Central memory CD8-positive, alpha-beta T cell (primary cell): ENCODE measurements around the gene TK1.

Source experiments
- ATAC-seq: fragments of 150-1000 bp; cut with Tn5 transposase; replicated peaks from 2 replicates; pipeline ENCODE4 v1.10.0; 2022; ENCODE audit warnings: mild to moderate bottlenecking, moderate FRiP score, moderate number of reproducible peaks; ENCODE audit not compliant: poor library complexity, severe bottlenecking; ENCODE audit errors: extremely low read depth
- DNase-seq, 2 donors: peaks; one replicate each; pipeline ENCODE4 v3.0.0; 2021; ENCODE audit warnings: low spot score in 2 of 2
- H3K27ac Mint-ChIP-seq: one replicate; pipeline ENCODE4 v1.8.0; 2022; ENCODE audit warnings: low read depth, mild to moderate bottlenecking, moderate library complexity, mixed read lengths
- H3K27me3 Mint-ChIP-seq: one replicate; pipeline ENCODE4 v1.8.0; 2022; ENCODE audit warnings: mixed read lengths
- H3K36me3 Mint-ChIP-seq: one replicate; pipeline ENCODE4 v1.8.0; 2022; ENCODE audit warnings: mild to moderate bottlenecking, moderate library complexity, mixed read lengths; ENCODE audit not compliant: insufficient read depth
- H3K4me1 Mint-ChIP-seq: one replicate; pipeline ENCODE4 v1.8.0; 2022; ENCODE audit warnings: mixed read lengths
- H3K4me3 Mint-ChIP-seq: one replicate; pipeline ENCODE4 v1.8.0; 2022; ENCODE audit warnings: mild to moderate bottlenecking, moderate library complexity, mixed read lengths
- H3K9me3 Mint-ChIP-seq: one replicate; pipeline ENCODE4 v1.8.0; 2022; ENCODE audit warnings: mixed read lengths

TK1 gene

DNA sequence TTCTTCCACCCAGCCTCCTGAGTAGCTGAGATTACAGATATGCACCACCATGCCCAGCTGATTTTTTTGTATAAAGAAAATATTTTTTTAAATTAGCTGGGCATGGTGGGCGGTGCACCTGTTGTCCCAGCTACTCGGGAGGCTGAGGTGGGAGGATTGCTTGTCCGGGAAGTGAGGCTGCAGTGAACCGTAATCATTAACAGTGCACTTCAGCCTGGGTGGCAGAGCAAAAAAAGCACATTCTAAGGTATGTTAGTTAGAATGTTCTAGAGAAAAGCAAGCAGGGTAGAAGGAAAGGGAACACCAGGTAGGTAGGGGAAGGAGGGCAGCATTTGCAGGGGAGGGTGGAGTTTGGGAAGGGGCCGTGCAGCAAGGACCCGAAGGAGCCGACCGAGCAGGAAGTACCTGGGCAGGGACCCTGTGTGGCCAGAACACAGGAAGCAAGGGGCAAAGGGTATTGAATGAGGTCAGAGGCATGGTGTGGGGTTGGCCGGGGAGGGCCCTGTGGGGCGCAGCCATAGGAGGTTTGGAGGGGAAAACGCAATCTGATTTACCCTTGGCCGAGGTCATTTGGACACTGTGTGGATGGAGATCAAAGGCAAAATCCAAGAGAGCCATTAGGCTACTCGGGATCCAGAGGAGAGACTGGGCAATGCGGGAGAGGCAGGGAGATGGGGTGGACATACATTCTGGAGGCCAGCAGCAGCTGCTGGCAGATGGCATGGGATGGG lies 38.4 kb downstream of the TK1 start:
- H3K4me3 Mint-ChIP-seq, result no peak overlapping the region
- peaks cover under 1% of the 10 kb centered on the region for H3K36me3 Mint-ChIP-seq
- DNase-seq (no peak), ATAC-seq (no peak)
- no peak overlapping the region for H3K27ac Mint-ChIP-seq
- peaks cover 6% of the 10 kb centered on the region for H3K4me1 Mint-ChIP-seq
- H3K27me3 Mint-ChIP-seq, result no peaks in the 10 kb centered on the region
- no peaks in the 10 kb centered on the region for H3K9me3 Mint-ChIP-seq

DNA sequence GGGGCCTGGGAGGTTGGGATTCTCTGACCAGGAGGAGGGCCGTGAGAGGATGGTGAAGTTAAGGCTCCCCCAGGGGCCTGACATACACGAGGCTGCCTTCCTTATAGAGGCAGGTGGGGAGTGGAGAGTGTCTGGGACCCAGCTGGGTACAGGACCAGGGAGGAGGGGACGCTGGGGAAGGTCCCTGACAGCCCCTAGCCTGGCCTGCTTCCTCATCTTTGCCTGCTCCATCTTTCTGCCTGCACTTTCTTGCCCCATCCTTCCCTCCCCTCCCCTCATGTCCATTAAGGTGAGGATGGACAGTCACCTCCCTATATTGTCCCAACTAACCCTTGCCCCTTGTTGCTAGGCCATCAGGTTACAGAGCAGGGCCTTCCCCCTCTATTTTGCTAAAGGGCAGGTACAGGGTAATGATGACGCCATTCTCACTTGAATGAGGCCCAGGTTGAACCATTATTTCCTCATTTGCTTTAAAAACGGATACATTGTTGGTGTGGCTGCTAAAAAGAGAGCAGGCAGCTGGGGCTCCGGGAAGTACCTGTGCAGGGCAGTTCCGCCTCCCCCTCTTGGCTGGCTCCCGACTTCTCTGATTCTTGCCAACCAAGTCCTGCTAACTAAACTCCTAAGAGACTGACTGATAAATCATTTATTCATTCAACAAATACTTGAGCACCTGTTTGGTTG lies 39.4 kb downstream of the TK1 start:
- no peaks in the 10 kb centered on the region for H3K27me3 Mint-ChIP-seq
- H3K27ac Mint-ChIP-seq, result no peak overlapping the region
- H3K4me1 Mint-ChIP-seq, result peaks cover 16% of the 10 kb centered on the region
- H3K36me3 Mint-ChIP-seq, result peaks cover 6% of the 10 kb centered on the region
- H3K4me3 Mint-ChIP-seq, result no peak overlapping the region
- no peak for DNase-seq
- H3K9me3 Mint-ChIP-seq, result no peaks in the 10 kb centered on the region
- ATAC-seq, result peak; percentile 43

DNA sequence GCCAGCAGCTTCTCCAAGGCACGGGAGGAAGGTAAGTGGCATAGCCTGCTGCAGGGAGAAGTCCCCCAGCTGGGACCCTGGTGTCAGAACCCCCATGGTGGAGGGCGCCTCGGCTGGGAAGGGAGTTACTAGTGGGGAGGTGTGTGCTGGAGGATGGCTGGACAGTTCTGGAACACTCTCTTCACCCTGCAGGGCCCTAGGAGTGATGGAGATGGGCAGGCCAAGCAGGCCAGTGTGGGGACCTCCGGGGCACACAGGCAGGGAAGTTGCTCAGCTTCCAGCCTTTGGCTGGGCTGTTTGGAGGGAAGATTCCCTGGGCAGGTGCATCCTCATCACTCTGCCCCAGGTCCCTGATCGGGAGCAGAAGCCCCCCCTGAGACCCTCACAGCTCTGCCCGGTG lies 40.0 kb downstream of the TK1 start:
- no peak for DNase-seq
- Mint-ChIP-seq H3K36me3 (peaks cover 7% of the 10 kb centered on the region), H3K27me3 (no peaks in the 10 kb centered on the region), H3K27ac (no peak overlapping the region), H3K9me3 (no peaks in the 10 kb centered on the region), H3K4me3 (no peak overlapping the region), H3K4me1 (peaks cover 20% of the 10 kb centered on the region)
- ATAC-seq, result no peak

DNA sequence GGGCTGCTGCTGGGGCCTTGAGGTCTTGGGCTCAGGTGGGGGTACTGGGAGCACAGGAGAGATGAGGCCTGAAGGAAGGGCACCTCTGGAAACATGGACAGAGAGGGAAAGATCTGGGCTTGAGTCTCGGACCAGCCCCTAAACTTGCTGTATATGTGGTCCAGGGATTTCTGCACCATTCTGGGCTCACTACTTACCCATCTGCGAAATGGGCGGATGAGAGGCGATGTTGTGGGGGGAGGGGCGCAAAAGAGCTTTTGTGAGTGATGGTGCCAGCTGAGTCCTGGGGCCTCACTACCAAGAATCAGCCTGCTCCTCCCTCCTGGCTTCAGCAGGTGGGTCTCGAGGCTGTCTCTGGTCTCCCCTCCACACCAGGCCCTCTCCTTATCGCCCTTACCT lies 40.4 kb downstream of the TK1 start:
- Mint-ChIP-seq H3K27ac (peak overlapping the region; percentile 29), H3K4me1 (peaks cover 21% of the 10 kb centered on the region), H3K4me3 (no peak overlapping the region), H3K36me3 (peaks cover 7% of the 10 kb centered on the region), H3K27me3 (no peaks in the 10 kb centered on the region), H3K9me3 (no peaks in the 10 kb centered on the region)
- DNase-seq (no peak), ATAC-seq (no peak)

DNA sequence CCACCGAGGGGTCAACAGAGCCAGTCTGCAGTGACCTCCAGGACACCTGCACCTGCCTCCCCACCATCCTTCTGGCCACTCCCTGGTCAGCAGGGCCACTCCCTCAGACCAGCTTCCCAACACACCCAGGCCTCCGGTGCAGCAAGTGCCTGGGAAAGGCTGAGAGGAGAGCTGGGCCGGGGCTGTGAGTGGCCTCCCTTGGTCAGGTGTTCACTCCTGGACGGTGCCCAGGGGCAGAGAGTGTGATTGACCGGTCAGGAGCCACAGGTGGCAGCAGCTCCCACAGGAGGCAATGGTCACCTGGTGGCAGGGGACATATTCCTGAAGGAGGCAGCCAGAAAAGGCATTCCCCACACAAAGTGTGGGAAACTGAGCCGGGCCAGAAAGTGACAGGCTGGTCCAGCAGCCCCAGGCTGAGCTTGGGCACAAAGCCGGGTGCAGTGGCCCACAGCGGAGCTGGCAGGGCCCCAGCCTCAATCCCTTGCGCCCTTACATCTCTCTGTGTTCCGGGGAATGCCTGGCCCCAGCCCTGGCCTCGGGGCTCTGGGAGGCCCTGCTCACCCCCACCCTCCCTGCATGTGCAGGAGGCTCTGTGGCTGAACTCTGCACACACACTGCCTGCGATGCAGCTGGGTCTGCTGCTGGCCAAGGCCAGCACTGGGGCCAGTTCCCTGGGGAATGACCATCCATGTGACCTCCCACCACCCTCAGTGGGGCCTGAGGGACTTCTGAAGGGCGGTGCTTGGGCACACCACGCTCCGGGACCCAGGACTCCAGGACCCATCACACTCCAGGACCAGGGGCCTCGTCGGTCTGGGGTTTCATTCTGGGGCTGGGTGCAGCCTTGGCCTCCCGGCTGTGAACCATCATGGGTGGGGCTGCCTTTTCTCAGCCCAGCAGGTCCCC lies 41.9 kb downstream of the TK1 start:
- H3K9me3 Mint-ChIP-seq, result no peaks in the 10 kb centered on the region
- no peak for ATAC-seq
- peaks cover 16% of the 10 kb centered on the region for H3K36me3 Mint-ChIP-seq
- no peak overlapping the region for H3K4me3 Mint-ChIP-seq
- H3K27me3 Mint-ChIP-seq, result no peaks in the 10 kb centered on the region
- H3K4me1 Mint-ChIP-seq, result peaks cover 32% of the 10 kb centered on the region
- DNase-seq, result no peak
- H3K27ac Mint-ChIP-seq, result no peak overlapping the region

DNA sequence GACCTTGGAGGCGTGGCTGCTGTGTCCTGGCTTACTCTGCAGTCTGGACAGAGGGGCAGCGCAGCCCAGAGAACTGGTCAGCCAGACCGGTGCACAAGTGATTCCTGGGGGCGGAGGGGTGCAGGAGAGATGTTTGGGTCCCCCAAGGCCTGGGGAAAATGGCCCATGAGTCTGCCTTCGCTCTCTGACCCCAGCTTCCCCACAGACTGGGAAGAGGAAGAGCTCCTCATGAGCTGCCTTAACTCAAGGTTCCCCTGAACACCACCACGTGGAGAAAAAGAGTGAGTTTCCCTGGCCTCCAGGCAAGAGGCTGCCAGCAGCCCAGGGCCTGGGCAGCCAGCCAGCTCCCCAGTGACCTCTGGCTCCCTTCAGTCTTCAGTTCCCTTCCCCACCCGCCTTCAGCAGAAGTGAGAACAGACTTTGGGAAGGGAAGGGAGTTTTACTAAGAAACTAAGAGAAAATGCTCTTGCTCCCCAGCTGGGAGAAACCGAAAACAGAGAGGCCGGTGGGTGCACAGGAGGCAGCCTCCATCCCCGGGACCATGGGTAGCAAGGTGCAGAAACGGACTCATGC lies 42.6 kb downstream of the TK1 start:
- Mint-ChIP-seq H3K4me1 (peaks cover 39% of the 10 kb centered on the region), H3K27ac (no peak overlapping the region)
- DNase-seq, result no peak

DNA sequence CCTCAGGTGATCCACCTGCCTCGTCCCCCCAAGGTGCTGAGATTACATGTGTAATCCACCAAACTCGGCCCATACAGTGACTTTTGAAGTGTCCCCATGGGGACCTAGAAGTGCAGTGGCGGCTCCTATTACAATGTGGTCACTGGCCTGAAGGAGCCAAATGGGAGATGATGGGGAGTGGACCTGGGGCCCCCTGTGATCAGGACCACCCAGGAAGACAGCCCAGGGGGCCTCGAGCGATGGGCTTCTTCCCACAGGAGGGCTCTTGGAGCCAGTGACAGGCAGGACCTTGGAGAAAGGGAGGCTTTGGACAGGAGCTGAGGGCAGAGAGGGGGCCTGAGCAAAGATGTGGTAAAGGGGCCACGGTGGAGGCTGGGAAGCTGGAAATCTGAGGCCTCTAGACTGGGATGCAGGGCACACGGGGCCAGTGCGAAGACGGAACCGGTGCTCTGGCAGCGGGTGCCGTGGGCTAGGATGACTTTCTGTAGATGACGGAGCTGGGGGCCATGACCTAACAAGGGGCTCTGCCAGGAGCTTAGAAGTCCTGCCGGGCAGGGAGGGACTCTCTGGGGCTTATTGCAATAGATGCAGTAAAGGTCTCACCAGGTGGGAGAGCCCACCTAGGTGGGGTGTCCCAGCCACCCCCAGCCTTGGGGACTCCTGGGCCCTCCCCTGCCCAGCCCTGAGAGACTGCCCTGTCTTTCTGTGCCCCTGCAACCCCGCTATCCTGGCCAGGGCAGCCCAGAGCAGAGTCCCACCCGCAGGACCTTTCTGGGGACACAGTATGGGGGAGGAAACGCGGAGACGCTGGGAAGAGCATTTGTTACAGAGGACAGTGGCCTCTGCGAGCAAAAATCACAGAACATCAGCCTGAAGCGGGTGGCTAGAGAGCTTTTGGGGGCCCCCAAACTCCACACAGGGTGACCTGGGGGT lies 43.4 kb downstream of the TK1 start:
- Mint-ChIP-seq H3K27me3 (no peaks in the 10 kb centered on the region), H3K4me1 (peaks cover 46% of the 10 kb centered on the region), H3K9me3 (no peaks in the 10 kb centered on the region), H3K27ac (no peak overlapping the region), H3K36me3 (peaks cover 23% of the 10 kb centered on the region), H3K4me3 (no peak overlapping the region)
- no peak for DNase-seq
- ATAC-seq, result no peak

More for the DNA sequence above, 42.6 kb downstream of the TK1 start:
- Mint-ChIP-seq H3K9me3 (no peaks in the 10 kb centered on the region), H3K4me3 (no peak overlapping the region), H3K27me3 (no peaks in the 10 kb centered on the region), H3K36me3 (peaks cover 20% of the 10 kb centered on the region)
- ATAC-seq, result no peak

DNA sequence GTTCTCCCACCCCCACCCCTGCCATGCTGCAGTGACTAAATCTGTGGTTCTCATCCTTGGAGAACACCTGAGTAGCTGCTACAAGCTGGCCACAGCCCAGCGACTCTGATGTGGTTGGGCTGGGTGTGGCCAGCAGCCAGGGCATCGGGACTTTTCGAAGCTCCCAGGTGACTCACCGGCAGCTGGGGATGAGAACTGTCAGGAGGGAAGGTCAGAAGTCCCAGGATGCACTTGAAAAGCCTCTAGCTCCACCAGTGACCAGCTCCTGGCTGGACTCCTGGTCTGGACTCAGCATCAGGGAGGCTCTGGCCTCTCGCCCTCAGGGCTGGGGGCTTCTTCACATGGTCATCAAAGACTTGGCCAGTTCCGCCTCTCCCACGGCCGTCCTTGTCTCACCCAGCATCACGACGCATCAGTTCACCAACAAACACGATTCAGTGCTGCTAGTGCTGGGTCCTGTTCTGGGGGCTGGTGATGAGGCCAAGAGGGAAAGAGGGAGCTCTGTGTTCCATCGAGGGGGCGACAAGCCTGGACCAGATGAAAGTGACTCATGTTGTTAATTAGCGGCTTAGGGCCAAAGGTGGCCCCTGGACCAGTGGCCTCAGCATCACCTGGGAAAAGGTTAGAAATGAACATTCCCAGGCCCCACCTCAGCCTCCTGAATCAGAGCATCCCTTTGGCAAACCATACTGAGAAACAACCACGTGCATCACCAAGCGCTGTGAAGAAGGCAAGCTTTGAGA lies 44.6 kb downstream of the TK1 start:
- H3K27ac Mint-ChIP-seq, result no peak overlapping the region
- ATAC-seq (no peak), DNase-seq (no peak)
- peaks cover 58% of the 10 kb centered on the region for H3K4me1 Mint-ChIP-seq
- H3K36me3 Mint-ChIP-seq, result peaks cover 32% of the 10 kb centered on the region
- no peak overlapping the region for H3K4me3 Mint-ChIP-seq
- no peaks in the 10 kb centered on the region for H3K9me3 Mint-ChIP-seq
- no peaks in the 10 kb centered on the region for H3K27me3 Mint-ChIP-seq

DNA sequence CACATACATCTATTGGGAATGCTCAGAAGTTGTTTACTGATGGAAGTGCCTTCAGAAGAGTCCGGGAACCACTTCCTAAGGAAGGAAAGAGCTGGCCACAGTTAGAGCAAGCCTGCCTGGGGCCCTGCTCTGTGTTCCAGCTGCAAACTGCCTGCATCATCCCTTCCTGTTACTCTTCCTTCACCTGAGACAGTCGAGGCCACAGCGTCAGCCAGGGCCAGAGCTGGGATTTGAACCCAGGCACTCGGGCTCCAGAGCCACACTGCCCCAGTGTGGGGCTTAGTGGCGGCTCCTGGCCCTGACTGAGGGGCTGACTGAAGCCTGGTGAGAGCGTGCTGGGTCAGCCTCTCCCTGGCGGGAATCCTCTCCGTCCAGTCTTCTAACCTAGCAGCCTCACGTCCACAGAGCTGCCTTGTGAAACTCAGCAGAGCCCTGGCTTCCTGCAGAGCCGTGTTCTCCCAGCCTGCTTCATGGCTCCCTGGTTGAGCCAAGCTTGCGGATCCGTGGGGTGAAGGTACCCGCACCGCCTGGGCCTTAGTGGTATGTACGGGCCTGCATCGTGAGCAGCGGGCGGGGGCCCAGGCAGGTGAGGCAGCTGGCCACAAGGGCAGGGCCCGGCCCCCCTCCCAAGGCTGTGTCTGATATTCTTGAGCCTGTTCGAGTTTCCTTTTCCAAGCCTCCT lies 45.3 kb downstream of the TK1 start:
- H3K9me3 Mint-ChIP-seq, result no peaks in the 10 kb centered on the region
- H3K36me3 Mint-ChIP-seq, result peaks cover 38% of the 10 kb centered on the region
- no peak overlapping the region for H3K4me3 Mint-ChIP-seq
- no peak overlapping the region for H3K27ac Mint-ChIP-seq
- DNase-seq (no peak), ATAC-seq (no peak)
- H3K27me3 Mint-ChIP-seq, result no peaks in the 10 kb centered on the region
- peaks cover 61% of the 10 kb centered on the region for H3K4me1 Mint-ChIP-seq

DNA sequence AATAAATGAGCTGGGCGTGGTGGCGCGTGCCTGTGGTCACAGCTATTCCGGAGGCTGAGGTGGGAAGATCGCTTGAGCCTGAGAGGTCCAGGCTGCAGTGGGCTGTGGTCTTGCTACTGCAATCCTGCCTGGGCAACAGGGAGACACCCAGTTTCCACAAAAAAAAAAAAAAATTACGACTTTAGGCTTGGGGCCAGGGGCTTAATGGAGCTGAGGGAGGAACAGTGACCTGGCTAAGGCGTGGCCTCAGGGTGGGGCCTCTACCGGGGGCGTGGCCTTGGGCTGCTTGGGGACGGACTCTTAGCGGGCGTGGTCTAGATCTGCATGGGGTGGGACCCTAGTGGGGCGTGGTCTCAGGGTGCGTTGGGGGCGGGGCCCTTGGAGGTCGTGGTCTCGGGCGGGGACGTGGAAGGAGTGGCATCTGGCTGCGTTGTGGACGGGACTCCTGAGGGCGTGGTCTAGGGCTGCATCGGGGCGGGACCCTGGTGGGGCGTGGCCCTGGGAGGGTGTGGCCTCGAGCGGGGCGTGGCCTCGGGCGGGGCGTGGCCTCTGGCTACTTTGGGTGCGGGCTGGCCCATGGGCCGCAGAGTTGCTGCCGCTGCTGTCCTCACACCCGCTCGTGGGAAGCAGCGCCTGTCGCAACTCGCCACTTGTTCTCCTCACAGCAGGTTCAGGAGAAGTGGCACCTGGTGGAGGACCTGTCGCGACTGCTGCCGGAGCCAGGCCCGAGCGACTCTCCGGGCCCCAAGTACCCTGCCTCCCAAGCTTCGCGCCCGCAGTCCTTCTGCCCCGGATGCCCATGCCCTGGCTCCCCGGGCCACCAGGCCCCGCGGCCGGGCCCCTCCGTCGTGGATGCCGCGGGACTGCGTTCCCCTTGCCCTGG lies 46.4 kb downstream of the TK1 start:
- no peaks in the 10 kb centered on the region for H3K27me3 Mint-ChIP-seq
- ATAC-seq (peak; percentile 90), DNase-seq (peak; percentile 93 to 95)
- H3K9me3 Mint-ChIP-seq, result no peaks in the 10 kb centered on the region
- H3K4me3 Mint-ChIP-seq, result peak overlapping the region; percentile 39
- peaks cover 50% of the 10 kb centered on the region for H3K36me3 Mint-ChIP-seq
- H3K4me1 Mint-ChIP-seq, result peaks cover 72% of the 10 kb centered on the region
- H3K27ac Mint-ChIP-seq, result peak overlapping the region; percentile 72
